Thymus (tissue), 11 donors: ENCODE measurements around the gene CYP4F8. TPM values are rescaled to one million over a fixed set of nuclear protein-coding genes. Genes with fewer than 3 reads are reported as not detected.
A peak's percentile ranks its signal among the peaks of the same experiment; 100 is the strongest.
"Not testable (repeated sequence)": the region's sequence is repeated elsewhere in the genome, so short reads cannot be mapped to it uniquely, and the experiment has no call there.

Source experiments
- DNase-seq, 9 donors: peaks; one replicate each; pipeline ENCODE4 v3.0.0-alpha.2; 2013; ENCODE audit warnings: low spot score in 9 of 9, low read depth in 6 of 9, missing footprints in 1 of 9
- H3K27ac ChIP-seq, 2 donors: one replicate each; pipeline ENCODE4 v1.5.1; 2013; ENCODE audit warnings: control low read depth in 1 of 2, low read depth in 1 of 2, low read length in 1 of 2, mild to moderate bottlenecking in 1 of 2, moderate library complexity in 1 of 2
- H3K27me3 ChIP-seq, 2 donors: one replicate each; pipeline ENCODE4 v1.5.1; 2013; ENCODE audit warnings: low read length in 1 of 2; ENCODE audit not compliant: control insufficient read depth in 2 of 2, insufficient read depth in 1 of 2
- H3K36me3 ChIP-seq, 2 donors: one replicate each; pipeline ENCODE4 v1.5.1; 2013; ENCODE audit warnings: low read length in 1 of 2, mild to moderate bottlenecking in 1 of 2, moderate library complexity in 1 of 2; ENCODE audit not compliant: control insufficient read depth in 2 of 2, insufficient read depth in 2 of 2
- H3K4me1 ChIP-seq, 2 donors: one replicate each; pipeline ENCODE4 v1.5.1; 2013; ENCODE audit warnings: low read length in 2 of 2; ENCODE audit not compliant: control insufficient read depth in 2 of 2, insufficient read depth in 2 of 2
- H3K4me3 ChIP-seq, 2 donors: one replicate each; pipeline ENCODE4 v1.5.1; 2013; ENCODE audit warnings: low read length in 2 of 2, control low read depth in 1 of 2, mild to moderate bottlenecking in 1 of 2
- H3K9me3 ChIP-seq, 2 donors: one replicate each; pipeline ENCODE4 v1.5.1; 2013; ENCODE audit warnings: low read length in 1 of 2, mild to moderate bottlenecking in 1 of 2; ENCODE audit not compliant: control insufficient read depth in 2 of 2, insufficient read depth in 1 of 2
- WGBS: extraction: QIAGEN DNeasy Blood & Tissue Kit; methylation state at CpG from one replicate; pipeline ENCODE4 v1.1.7; 2013; 5-methylcytosine and 5-hydroxymethylcytosine counted together
- polyA plus RNA-seq: library from polyadenylated mRNA; stranded (reverse); fragments of 200-250 nt; gene quantifications from one replicate; pipeline ENCODE4 v1.2.3, GENCODE V29; 2013
- total RNA-seq: library from RNA; stranded (reverse); fragments of 120-200 nt; gene quantifications from one replicate; pipeline ENCODE4 v1.2.4, GENCODE V29; 2013
- donor health status: healthy.

The CYP4F8 gene
- total and polyA plus RNA-seq, 2 donors, result 0.28 to 18.3 TPM

DNA sequence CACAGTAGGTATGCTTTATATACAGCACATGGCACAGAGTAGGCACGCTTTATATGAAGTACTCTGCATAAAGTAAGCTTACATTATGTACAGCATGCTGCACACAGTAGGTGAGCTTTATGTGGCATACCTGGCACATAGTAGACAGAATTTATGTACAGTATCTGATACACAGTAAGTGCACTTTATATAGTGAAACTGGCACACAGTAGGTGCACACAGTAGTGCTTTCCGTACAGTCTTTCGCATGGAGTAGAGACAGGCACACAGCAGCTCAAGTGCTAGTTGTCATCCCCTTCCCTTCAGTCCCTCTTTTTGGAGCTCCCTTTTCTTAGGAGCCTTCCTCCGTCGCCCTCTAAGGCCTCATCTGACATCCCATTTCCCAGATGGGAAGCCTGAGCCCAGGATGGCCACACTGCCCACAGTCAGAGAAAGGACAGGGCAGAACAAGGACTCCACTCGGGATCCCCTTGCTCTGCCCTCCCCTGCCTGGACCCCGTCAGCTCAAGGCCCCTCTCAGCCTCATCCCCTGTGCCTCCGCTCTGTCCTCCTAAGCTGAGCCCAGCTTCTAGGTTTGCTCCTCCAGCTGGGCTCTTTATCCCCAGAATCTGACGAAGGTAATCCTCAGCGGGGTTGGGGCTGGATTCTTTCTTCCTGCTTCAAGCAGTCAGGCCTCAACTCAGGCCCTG lies 57.0 kb downstream of the CYP4F8 start:
- 65% methylated on average over 10 of the region's 10 CpGs for WGBS
- Histone ChIP-seq H3K9me3 (no peaks in the 10 kb centered on the region), H3K4me1 (no peaks in the 10 kb centered on the region), H3K27me3 (no peaks in the 10 kb centered on the region), H3K36me3 (no peaks in the 10 kb centered on the region), H3K4me3 (no peak overlapping the region), H3K27ac (no peak overlapping the region)
- DNase-seq, result no peak

GRCh38 chr19:15672580-15673175 lies 57.7 kb downstream of the CYP4F8 start, which contains the start of gene CYP4F12:
Gene CYP4F12 (plus strand): TSS chr19:15673087. CDS start chr19:15673530, 443 bp downstream.
- no peaks in the 10 kb centered on the region for H3K27me3 ChIP-seq
- H3K9me3 ChIP-seq, result no peaks in the 10 kb centered on the region
- WGBS, result 69% methylated on average over 6 of the region's 6 CpGs
- no peaks in the 10 kb centered on the region for H3K4me1 ChIP-seq
- H3K27ac ChIP-seq, result peak within 1 kb of the TSS in 1 of 2 donors; percentile 42
- H3K36me3 ChIP-seq, result no peaks in the 10 kb centered on the region
- no peak within 1 kb of the TSS for H3K4me3 ChIP-seq
- DNase-seq, result no peak

DNA sequence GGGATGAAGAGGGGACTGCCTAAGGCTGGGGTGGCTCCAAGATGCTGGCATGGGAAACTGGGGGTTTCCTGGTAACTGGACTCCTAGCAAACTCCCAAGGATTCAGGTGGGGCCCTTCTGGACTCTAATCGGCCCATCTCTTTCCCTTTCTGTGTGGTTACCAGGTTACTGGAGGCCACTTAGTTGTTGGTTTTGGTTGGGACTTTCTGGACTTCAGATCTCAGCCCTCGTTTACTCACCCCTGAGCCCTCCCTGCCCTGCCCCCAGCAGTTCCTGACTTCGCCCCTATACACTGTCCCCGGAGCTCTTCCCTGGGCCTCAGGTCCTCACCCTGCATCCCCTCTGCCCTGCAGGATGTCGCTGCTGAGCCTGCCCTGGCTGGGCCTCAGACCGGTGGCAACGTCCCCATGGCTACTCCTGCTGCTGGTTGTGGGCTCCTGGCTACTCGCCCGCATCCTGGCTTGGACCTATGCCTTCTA lies 58.2 kb downstream of the CYP4F8 start:
- H3K9me3 ChIP-seq, result no peaks in the 10 kb centered on the region
- no peaks in the 10 kb centered on the region for H3K4me1 ChIP-seq
- no peaks in the 10 kb centered on the region for H3K36me3 ChIP-seq
- H3K27ac ChIP-seq, result no peak overlapping the region
- no peak overlapping the region for H3K4me3 ChIP-seq
- DNase-seq, result peak in 1 of 9 donors; percentile 0
- H3K27me3 ChIP-seq, result no peaks in the 10 kb centered on the region
- 41% methylated on average over 9 of the region's 9 CpGs for WGBS

- no peak overlapping the region for H3K4me3 ChIP-seq
- 75% methylated on average over 3 of the region's 3 CpGs for WGBS
- no peaks in the 10 kb centered on the region for H3K36me3 ChIP-seq
- H3K27me3 ChIP-seq, result no peaks in the 10 kb centered on the region
- H3K9me3 ChIP-seq, result no peaks in the 10 kb centered on the region
- no peak overlapping the region for H3K27ac ChIP-seq
- DNase-seq, result no peak
- H3K4me1 ChIP-seq, result no peaks in the 10 kb centered on the region
These were observed 60.5 kb downstream of the CYP4F8 start for GRCh38 chr19:15675560-15675959.

DNA sequence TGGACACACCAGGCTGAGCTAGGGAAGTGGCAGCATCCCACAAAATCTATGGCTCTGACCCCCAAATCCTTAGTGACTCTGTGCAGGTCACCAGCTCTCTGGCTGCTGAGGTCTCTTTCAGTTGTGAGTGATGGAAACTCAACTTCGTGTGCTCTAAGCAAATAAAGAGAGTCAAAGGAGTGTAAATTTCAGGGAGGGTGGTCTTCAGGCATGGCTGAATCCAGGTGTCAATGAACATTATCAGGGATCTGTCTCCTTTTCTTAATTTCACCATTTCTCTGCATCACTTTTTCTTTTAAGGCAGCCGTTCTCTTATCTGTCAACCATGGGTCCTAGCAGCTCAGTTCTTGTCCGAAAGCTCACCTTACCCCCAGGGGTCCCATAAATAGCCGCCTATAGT lies 64.1 kb downstream of the CYP4F8 start:
- 21% methylated on average over 4 of the region's 4 CpGs for WGBS
- Histone ChIP-seq H3K27ac (no peak overlapping the region), H3K27me3 (no peaks in the 10 kb centered on the region), H3K4me1 (no peaks in the 10 kb centered on the region), H3K9me3 (no peaks in the 10 kb centered on the region), H3K36me3 (no peaks in the 10 kb centered on the region), H3K4me3 (no peak overlapping the region)
- no peak for DNase-seq

DNA sequence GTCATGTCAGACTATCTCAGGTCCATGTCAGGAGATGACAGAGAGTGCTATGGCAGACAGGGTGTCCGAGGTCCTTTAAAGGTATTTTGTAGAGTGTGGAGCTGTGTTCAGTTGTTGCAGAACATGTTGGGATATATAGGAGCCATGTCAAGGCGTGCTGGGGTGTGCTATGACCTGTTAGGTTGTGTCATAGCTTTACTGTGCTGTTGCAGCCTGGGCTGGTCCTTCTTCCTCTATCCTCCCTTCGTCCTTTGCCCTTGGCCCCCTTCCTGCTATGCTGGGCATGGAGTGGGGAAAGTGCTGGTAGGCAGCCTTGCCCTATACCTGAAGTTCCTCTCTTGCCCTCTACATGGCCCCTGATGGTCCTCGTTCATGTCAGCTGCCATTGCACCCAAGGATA lies 64.8 kb downstream of the CYP4F8 start:
- not testable (repeated sequence) for H3K27me3 ChIP-seq, H3K9me3 ChIP-seq, H3K27ac ChIP-seq, H3K36me3 ChIP-seq, DNase-seq, H3K4me3 ChIP-seq, H3K4me1 ChIP-seq
- WGBS, result 60% methylated on average over 4 of the region's 4 CpGs

Other genes starting within 250 kb of the CYP4F8 start
- 18.0 TPM for gene AKAP8, start 235.4 kb upstream of the CYP4F8 start, total RNA-seq
- gene AKAP8, start 235.4 kb upstream of the CYP4F8 start, polyA plus RNA-seq, result 25.4 TPM
- gene AKAP8L, start 196.2 kb upstream of the CYP4F8 start, total RNA-seq, result 64.1 TPM
- 128 TPM for gene AKAP8L, start 196.2 kb upstream of the CYP4F8 start, polyA plus RNA-seq
- 2.9 TPM for gene WIZ, start 165.3 kb upstream of the CYP4F8 start, total RNA-seq
- 13.3 TPM for gene WIZ, start 165.3 kb upstream of the CYP4F8 start, polyA plus RNA-seq
- gene RASAL3, start 150.7 kb upstream of the CYP4F8 start, total RNA-seq, result 30.8 TPM
- 68.1 TPM for gene RASAL3, start 150.7 kb upstream of the CYP4F8 start, polyA plus RNA-seq
- 0.71 TPM for gene PGLYRP2, start 135.7 kb upstream of the CYP4F8 start, total RNA-seq
- gene PGLYRP2, start 135.7 kb upstream of the CYP4F8 start, polyA plus RNA-seq, result 0.14 TPM
- gene CYP4F22, start 106.7 kb upstream of the CYP4F8 start, total RNA-seq, result 0.09 TPM
- 0.64 TPM for gene CYP4F22, start 106.7 kb upstream of the CYP4F8 start, polyA plus RNA-seq
- gene CYP4F3, start 25.7 kb downstream of the CYP4F8 start, total RNA-seq, result 0.24 TPM
- gene CYP4F3, start 25.7 kb downstream of the CYP4F8 start, polyA plus RNA-seq, result 2.1 TPM
- gene CYP4F12, start 57.9 kb downstream of the CYP4F8 start, total RNA-seq, result 1.4 TPM
- gene CYP4F12, start 57.9 kb downstream of the CYP4F8 start, polyA plus RNA-seq, result 6.8 TPM
- gene OR10H2, start 112.8 kb downstream of the CYP4F8 start, total RNA-seq, result not detected
- not detected for gene OR10H2, start 112.8 kb downstream of the CYP4F8 start, polyA plus RNA-seq
- not detected for gene OR10H3, start 122.8 kb downstream of the CYP4F8 start, total RNA-seq
- gene OR10H3, start 122.8 kb downstream of the CYP4F8 start, polyA plus RNA-seq, result not detected
- not detected for gene OR10H5, start 172.4 kb downstream of the CYP4F8 start, total RNA-seq
- 0.05 TPM for gene OR10H5, start 172.4 kb downstream of the CYP4F8 start, polyA plus RNA-seq
- gene OR10H1, start 200.4 kb downstream of the CYP4F8 start, total RNA-seq, result not detected
- 0.09 TPM for gene OR10H1, start 200.4 kb downstream of the CYP4F8 start, polyA plus RNA-seq